Hepatocyte (in vitro differentiated cells): ENCODE data around the gene DUSP6. TPM values are rescaled to one million over a fixed set of nuclear protein-coding genes. Genes with fewer than 3 reads are reported as not detected.

Source experiments
- DNase-seq: peaks from one replicate; pipeline ENCODE4 v3.0.0-alpha.2; 2016; ENCODE audit warnings: low spot score
- H2AFZ ChIP-seq: fragments of 200-600 bp; sonication (generic); 2 replicates; pipeline ENCODE4 v1.6.0; 2016; ENCODE audit warnings: antibody characterized with exemption, mild to moderate bottlenecking
- H3K27ac ChIP-seq: fragments of 200-600 bp; sonication (generic); 2 replicates; pipeline ENCODE4 v1.5.1; 2016; ENCODE audit warnings: mild to moderate bottlenecking
- H3K27me3 ChIP-seq: fragments of 200-600 bp; sonication (generic); 2 replicates; pipeline ENCODE4 v1.6.1; 2016
- H3K36me3 ChIP-seq: fragments of 200-600 bp; sonication (generic); replicated peaks from 2 replicates; pipeline ENCODE4 v1.5.1; 2016; ENCODE audit warnings: low read depth; ENCODE audit not compliant: insufficient read depth
- H3K4me1 ChIP-seq: fragments of 200-600 bp; sonication (generic); 2 replicates; pipeline ENCODE4 v1.5.1; 2016; ENCODE audit warnings: mild to moderate bottlenecking, moderate library complexity; ENCODE audit not compliant: insufficient read depth
- H3K4me2 ChIP-seq: fragments of 200-600 bp; sonication (generic); 2 replicates; pipeline ENCODE4 v1.6.0; 2016
- H3K4me3 ChIP-seq: fragments of 200-600 bp; sonication (generic); 2 replicates; pipeline ENCODE4 v1.5.1; 2016; ENCODE audit warnings: mild to moderate bottlenecking
- H3K79me2 ChIP-seq: fragments of 200-600 bp; sonication (generic); 2 replicates; pipeline ENCODE4 v1.6.0; 2017; ENCODE audit warnings: mild to moderate bottlenecking
- H3K9me2 ChIP-seq: fragments of 200-600 bp; sonication (generic); replicated peaks from 2 replicates; pipeline ENCODE4 v1.6.0; 2017; ENCODE audit warnings: mild to moderate bottlenecking; ENCODE audit not compliant: insufficient read depth
- H3K9me3 ChIP-seq: fragments of 200-600 bp; sonication (generic); 2 replicates; pipeline ENCODE4 v1.5.1; 2016; ENCODE audit warnings: low read depth, mild to moderate bottlenecking
- H4K20me1 ChIP-seq: fragments of 200-600 bp; sonication (generic); 2 replicates; pipeline ENCODE4 v1.6.0; 2016; ENCODE audit warnings: mild to moderate bottlenecking; ENCODE audit not compliant: insufficient read depth, poor library complexity, severe bottlenecking
- CTCF ChIP-seq: fragments of 200-600 bp; sonication (generic); IDR thresholded peaks from 2 replicates; pipeline ENCODE4 v1.5.1; 2016; ENCODE audit warnings: antibody characterized with exemption, mild to moderate bottlenecking; ENCODE audit not compliant: poor library complexity
- EZH2 ChIP-seq: fragments of 200-600 bp; sonication (generic); IDR thresholded peaks from 2 replicates; pipeline ENCODE4 v1.6.1; 2016; ENCODE audit warnings: antibody characterized with exemption, mild to moderate bottlenecking, borderline replicate concordance
- EZH2phosphoT487 ChIP-seq: fragments of 200-600 bp; sonication (generic); IDR thresholded peaks from one replicate; pipeline ENCODE4 v1.6.1; 2018; ENCODE audit warnings: antibody characterized with exemption, mild to moderate bottlenecking, low read depth, moderate library complexity; ENCODE audit not compliant: unreplicated experiment, severe bottlenecking
- WGBS: methylation state at CpG from one replicate; pipeline ENCODE4 v1.1.6; 2016; ENCODE audit warnings: low lambda C conversion rate; ENCODE audit errors: missing lambda C conversion rate; 5-methylcytosine and 5-hydroxymethylcytosine counted together
- polyA plus RNA-seq: library from polyadenylated mRNA; unstranded; fragments of >200 nt; fragmentation: Nextera tagmentation; extraction: Ambion mirVana; gene quantifications from 2 replicates; pipeline ENCODE4 v1.2.1, GENCODE V29; 2016
- total RNA-seq: library from RNA; depleted of rRNA; stranded (reverse); fragments of >200 nt; gene quantifications from 2 replicates; pipeline ENCODE4 v1.2.3, GENCODE V29; 2014

The DUSP6 gene
- total and polyA plus RNA-seq, 2 experiments from 2014 or later, result 51.8 to 52.5 TPM

- Histone ChIP-seq H3K9me3 (no peaks in the 10 kb centered on the region), H3K4me3 (no peak overlapping the region), H2AFZ (no peak overlapping the region), H3K4me2 (peak overlapping the region; percentile 78), H3K36me3 (no peaks in the 10 kb centered on the region), H4K20me1 (peaks cover under 1% of the 10 kb centered on the region), H3K27ac (peak overlapping the region; percentile 99), H3K4me1 (peaks cover 19% of the 10 kb centered on the region), H3K79me2 (peaks cover 33% of the 10 kb centered on the region), H3K9me2 (no peaks in the 10 kb centered on the region), H3K27me3 (no peaks in the 10 kb centered on the region)
- TF ChIP-seq CTCF, result no peak
- no peak for TF ChIP-seq EZH2phosphoT487
- TF ChIP-seq EZH2, result no peak
- 83% methylated on average over 4 of the region's 4 CpGs for WGBS
- DNase-seq, result no peak
These were observed 3.9 kb upstream of the DUSP6 start for GRCh38 chr12:89356069-89356665.

DNA sequence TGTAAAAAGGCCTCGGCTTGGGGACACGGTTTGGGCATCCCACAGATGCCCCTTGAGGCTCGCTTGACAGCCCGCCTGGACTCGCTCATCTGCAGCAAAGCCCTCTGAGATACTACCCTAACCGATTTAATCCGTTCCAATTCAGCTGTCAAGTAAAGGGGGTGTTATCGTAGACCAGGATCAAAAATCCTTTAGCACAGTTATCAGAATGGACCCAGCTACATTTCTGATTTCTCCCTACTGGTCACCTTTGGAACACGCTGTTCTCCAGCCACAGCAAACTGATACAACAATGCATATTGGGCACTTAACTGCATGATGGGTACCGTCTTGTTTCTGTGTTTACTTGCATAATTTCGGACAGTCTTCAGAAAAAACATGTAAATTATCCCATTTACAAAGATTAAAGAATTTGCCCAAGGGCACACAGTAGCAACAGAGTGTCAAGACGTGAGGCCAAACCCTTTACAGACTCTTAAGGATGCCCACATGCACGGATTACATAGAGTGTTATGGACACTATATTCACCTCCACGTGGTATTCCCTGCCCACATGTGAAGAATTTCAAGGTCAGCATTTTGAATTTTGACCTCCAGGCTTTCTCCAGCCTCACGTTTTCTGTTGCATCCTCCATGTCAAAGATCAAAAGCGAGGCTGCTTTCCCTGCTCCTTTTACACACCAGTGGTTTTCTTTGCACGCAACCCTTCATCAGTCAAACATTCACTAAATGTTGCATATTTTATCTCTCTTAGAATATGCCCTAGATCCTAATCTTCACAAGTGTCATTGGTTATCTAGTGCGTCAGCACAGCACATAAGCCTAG is 3.2 kb upstream of the DUSP6 start:
- Histone ChIP-seq H4K20me1 (peaks cover 7% of the 10 kb centered on the region), H3K4me1 (peaks cover 19% of the 10 kb centered on the region), H3K4me2 (peak overlapping the region; percentile 78), H3K4me3 (peak overlapping the region; percentile 72), H3K36me3 (no peaks in the 10 kb centered on the region), H3K79me2 (peaks cover 38% of the 10 kb centered on the region), H3K27ac (peak overlapping the region; percentile 99), H3K27me3 (no peaks in the 10 kb centered on the region), H3K9me3 (no peaks in the 10 kb centered on the region), H3K9me2 (no peaks in the 10 kb centered on the region), H2AFZ (no peak overlapping the region)
- DNase-seq, result no peak
- TF ChIP-seq EZH2phosphoT487 (no peak), CTCF (peak; percentile 10)
- WGBS, result 46% methylated on average over 18 of the region's 18 CpGs

DNA sequence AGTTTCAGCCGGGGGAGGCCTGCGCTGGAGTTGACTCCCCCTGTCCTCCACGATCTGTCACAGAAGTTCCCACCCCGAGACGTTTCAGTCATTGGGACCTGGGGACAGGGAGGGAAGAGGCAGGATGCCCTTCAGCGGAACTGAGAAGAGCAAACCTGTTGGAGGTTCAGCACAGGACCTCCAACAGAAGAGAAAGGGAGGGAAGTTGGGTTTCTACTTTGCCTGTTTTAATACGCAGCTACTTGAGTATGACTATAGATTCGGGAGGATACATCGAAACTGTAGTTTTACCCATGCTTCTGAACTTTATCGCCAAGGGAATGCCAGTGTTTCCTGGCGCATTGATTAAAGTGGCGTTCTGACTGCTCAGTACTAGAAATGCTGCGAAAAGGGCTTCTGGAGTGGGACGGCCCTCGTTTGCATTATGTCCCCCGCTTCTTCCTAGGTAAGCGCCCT is 2.3 kb upstream of the DUSP6 start:
- H3K9me3 ChIP-seq, result no peaks in the 10 kb centered on the region
- DNase-seq, result no peak
- H3K27me3 ChIP-seq, result no peaks in the 10 kb centered on the region
- no peaks in the 10 kb centered on the region for H3K36me3 ChIP-seq
- peaks cover 19% of the 10 kb centered on the region for H3K4me1 ChIP-seq
- H3K9me2 ChIP-seq, result no peaks in the 10 kb centered on the region
- 12% methylated on average over 17 of the region's 17 CpGs for WGBS
- H2AFZ ChIP-seq, result peak overlapping the region; percentile 80
- no peak for TF ChIP-seq EZH2phosphoT487
- no peak for TF ChIP-seq CTCF
- TF ChIP-seq EZH2, result no peak
- H3K4me3 ChIP-seq, result peak overlapping the region; percentile 72
- H3K4me2 ChIP-seq, result peak overlapping the region; percentile 78
- peaks cover 11% of the 10 kb centered on the region for H4K20me1 ChIP-seq
- peaks cover 47% of the 10 kb centered on the region for H3K79me2 ChIP-seq
- H3K27ac ChIP-seq, result peak overlapping the region; percentile 99
